ENCODE measurements around the gene TMEM263. TPM values are rescaled to one million over a fixed set of nuclear protein-coding genes. Genes with fewer than 3 reads are reported as not detected.

TMEM263 gene
- total and polyA plus RNA-seq, 2 of the 13 experiments (the other 11 are each of a cell fraction or from before 2014, with no cell fraction given): 25.9 to 58.6 TPM

- POLR2A ChIA-PET: no interaction called here
- WGBS (ENCODE audit: low lambda C conversion rate): 0% methylated on average over 1 of the region's 1 CpG
- Histone ChIP-seq H3K4me1 (ENCODE audit: insufficient read depth, low read length) (peaks cover 62% of the 10 kb centered on the region), H3K79me2 (ENCODE audit: insufficient read depth, low read length) (peaks cover 68% of the 10 kb centered on the region), H3K9ac (ENCODE audit: insufficient read depth, low read depth, low read length) (peak overlapping the region; percentile 100), H2AFZ (ENCODE audit: low read length) (no peak overlapping the region), H3K27me3 (ENCODE audit: control insufficient read depth in 1 of 2, insufficient read depth in 2 of 2, low read length in 2 of 2) (no peaks in the 10 kb centered on the region; a peak in 1 of 5 replicates), H3K27ac (ENCODE audit: extremely low read length, insufficient read depth, low read length) (peak overlapping the region; percentile 97), H3K4me3 (replicated peaks in 1 of 3; ENCODE audit: insufficient read depth in 1 of 3, low read depth in 2 of 3, low read length in 3 of 3) (peak overlapping the region; percentile 89 to 98 (median 96); a peak in 5 of 6 replicates), H4K20me1 (ENCODE audit: insufficient read depth, low read length) (peaks cover 56% of the 10 kb centered on the region), H3K9me3 (ENCODE audit: low read length) (no peaks in the 10 kb centered on the region), H3K36me3 (replicated peaks in 1 of 2; ENCODE audit: control insufficient read depth in 1 of 2, insufficient read depth in 2 of 2, low read length in 2 of 2) (peaks cover 4 to 5% of the 10 kb centered on the region in 2 experiments; a peak in 1 of 5 replicates), H3K4me2 (ENCODE audit: low read depth, low read length) (peak overlapping the region; percentile 88)
- in situ Hi-C loops (cut with HindIII; ENCODE audit: extremely low pct_ligation_motif_present, low pct_unique_long_range_greater_than_20kb): no loop called here
- ATAC-seq (no peak), FAIRE-seq (no peak), DNase-seq (ENCODE audit: low spot score) (no peak)
- peak; percentile 47 for TF ChIP-seq ZKSCAN1 (IDR thresholded peaks at IDR 0.05; ENCODE audit: low read length)
- TF ChIP-seq ZMYM3 (CRISPR knock-in tag; IDR thresholded peaks at IDR 0.05): no peak
- TF ChIP-seq BCLAF1 (IDR thresholded peaks at IDR 0.05): no peak
- no peak for TF ChIP-seq REL (CRISPR knock-in tag; conservative IDR thresholded peaks at IDR 0.05)
- CTCF ChIA-PET (ENCODE audit: low intra/inter-chr PET ratio, low total read pairs): no interaction called here
- BruUV-seq (replicated peaks): no TSS peak
- intact Hi-C loops (cut with micrococcal nuclease; ENCODE audit: unreplicated experiment): loop anchor here (2.0 kb wide), 1 partner anchor 135 kb away; the partner anchor contains the start of gene CRY1
These were observed 1.9 kb downstream of the TMEM263 start for GRCh38 chr12:106957583-106957982.

- no peak overlapping the region for H3K4me3 ChIP-seq (replicated peaks in 1 of 3; ENCODE audit: insufficient read depth in 1 of 3, low read depth in 2 of 3, low read length in 3 of 3)
- in situ Hi-C loops (cut with HindIII; ENCODE audit: extremely low pct_ligation_motif_present, low pct_unique_long_range_greater_than_20kb) (no loop called here), intact Hi-C loops (cut with micrococcal nuclease; ENCODE audit: unreplicated experiment) (no loop called here)
- H3K36me3 ChIP-seq (replicated peaks in 1 of 2; ENCODE audit: control insufficient read depth in 1 of 2, insufficient read depth in 2 of 2, low read length in 2 of 2): peaks cover 6 to 29% of the 10 kb centered on the region in 2 experiments; a peak in 4 of 5 replicates
- ATAC-seq (no peak), DNase-seq (ENCODE audit: low spot score) (no peak), FAIRE-seq (no peak)
- TF ChIP-seq ZNF747 (CRISPR knock-in tag; IDR thresholded peaks at IDR 0.05; ENCODE audit: borderline replicate concordance) (no peak), RBFOX2 (IDR thresholded peaks at IDR 0.05; ENCODE audit: low read depth, low read length) (0 out of 2 replicates have a peak, but pooled peaks have one; percentile 20)
- H4K20me1 ChIP-seq (ENCODE audit: insufficient read depth, low read length): peaks cover 84% of the 10 kb centered on the region
- CTCF ChIA-PET (ENCODE audit: low intra/inter-chr PET ratio, low total read pairs): no interaction called here
- H3K27ac ChIP-seq (ENCODE audit: extremely low read length, insufficient read depth, low read length): no peak overlapping the region
- H2AFZ ChIP-seq (ENCODE audit: low read length): no peak overlapping the region
- H3K27me3 ChIP-seq (ENCODE audit: control insufficient read depth in 1 of 2, insufficient read depth in 2 of 2, low read length in 2 of 2): no peaks in the 10 kb centered on the region; a peak in 1 of 5 replicates
- H3K9ac ChIP-seq (ENCODE audit: insufficient read depth, low read depth, low read length): no peak overlapping the region
- H3K9me3 ChIP-seq (ENCODE audit: low read length): no peaks in the 10 kb centered on the region
- BruUV-seq (replicated peaks): no TSS peak
- peaks cover 94% of the 10 kb centered on the region for H3K79me2 ChIP-seq (ENCODE audit: insufficient read depth, low read length)
- WGBS (ENCODE audit: low lambda C conversion rate): 97% methylated on average over 3 of the region's 3 CpGs
- H3K4me1 ChIP-seq (ENCODE audit: insufficient read depth, low read length): peaks cover 63% of the 10 kb centered on the region
- POLR2A ChIA-PET: interaction anchor here (0.7 to 0.9 kb wide), 2 partner anchors 14 to 18 kb away, joined by 3 read pairs; no protein-coding TSS in a partner anchor
- H3K4me2 ChIP-seq (ENCODE audit: low read depth, low read length): no peak overlapping the region
These were observed 4.7 kb downstream of the TMEM263 start for GRCh38 chr12:106960443-106960842.
